Right atrium auricular region (tissue), 2 donors: ENCODE results near the gene MYO18A. TPM values are rescaled to one million over a fixed set of nuclear protein-coding genes. Genes with fewer than 3 reads are reported as not detected.
"Not testable (repeated sequence)": the region's sequence is repeated elsewhere in the genome, so short reads cannot be mapped to it uniquely, and the experiment has no call there.

Experiments
- DNase-seq: peaks from one replicate; pipeline ENCODE4 v3.0.0-alpha.2; 2019; ENCODE audit warnings: low spot score
- H3K27ac ChIP-seq, 2 donors: fragments of 200-600 bp; sonication (generic); 1 replicate in 1 of 2; 2 replicates in 1 of 2; pipeline ENCODE4 v1.5.1; 2016 to 2019
- H3K27me3 ChIP-seq, 2 donors: fragments of 200-600 bp; sonication (generic); one replicate each; pipeline versions ENCODE4 v1.5.1 to v1.6.0; 2017 to 2019
- H3K36me3 ChIP-seq: fragments of 200-600 bp; sonication (generic); one replicate; pipeline ENCODE4 v1.5.1; 2016
- H3K4me1 ChIP-seq, 2 donors: fragments of 200-600 bp; sonication (generic); one replicate each; pipeline versions ENCODE4 v1.5.1 to v1.6.0; 2017 to 2019
- H3K4me3 ChIP-seq, 2 donors: fragments of 200-600 bp; sonication (generic); 1 replicate in 1 of 2; 2 replicates in 1 of 2; pipeline ENCODE4 v1.5.1; 2017 to 2019; ENCODE audit warnings: mild to moderate bottlenecking in 1 of 2, moderate library complexity in 1 of 2
- H3K9me3 ChIP-seq, 2 donors: fragments of 200-600 bp; sonication (generic); one replicate each; pipeline ENCODE4 v1.5.1; 2019
- total RNA-seq, 2 donors: library from RNA; depleted of rRNA; stranded (reverse); fragments of >200 nt; gene quantifications; one replicate each; pipeline ENCODE4 v1.1.0, GENCODE V29; 2016
- TF ChIP-seq, protein P1 (sequence below), 2 donors: fragments of 200-600 bp; sonication (generic); IDR thresholded peaks; one replicate each; pipeline ENCODE4 v1.5.1; 2019; ENCODE audit warnings: antibody characterized with exemption in 2 of 2

The MYO18A gene, protein sequence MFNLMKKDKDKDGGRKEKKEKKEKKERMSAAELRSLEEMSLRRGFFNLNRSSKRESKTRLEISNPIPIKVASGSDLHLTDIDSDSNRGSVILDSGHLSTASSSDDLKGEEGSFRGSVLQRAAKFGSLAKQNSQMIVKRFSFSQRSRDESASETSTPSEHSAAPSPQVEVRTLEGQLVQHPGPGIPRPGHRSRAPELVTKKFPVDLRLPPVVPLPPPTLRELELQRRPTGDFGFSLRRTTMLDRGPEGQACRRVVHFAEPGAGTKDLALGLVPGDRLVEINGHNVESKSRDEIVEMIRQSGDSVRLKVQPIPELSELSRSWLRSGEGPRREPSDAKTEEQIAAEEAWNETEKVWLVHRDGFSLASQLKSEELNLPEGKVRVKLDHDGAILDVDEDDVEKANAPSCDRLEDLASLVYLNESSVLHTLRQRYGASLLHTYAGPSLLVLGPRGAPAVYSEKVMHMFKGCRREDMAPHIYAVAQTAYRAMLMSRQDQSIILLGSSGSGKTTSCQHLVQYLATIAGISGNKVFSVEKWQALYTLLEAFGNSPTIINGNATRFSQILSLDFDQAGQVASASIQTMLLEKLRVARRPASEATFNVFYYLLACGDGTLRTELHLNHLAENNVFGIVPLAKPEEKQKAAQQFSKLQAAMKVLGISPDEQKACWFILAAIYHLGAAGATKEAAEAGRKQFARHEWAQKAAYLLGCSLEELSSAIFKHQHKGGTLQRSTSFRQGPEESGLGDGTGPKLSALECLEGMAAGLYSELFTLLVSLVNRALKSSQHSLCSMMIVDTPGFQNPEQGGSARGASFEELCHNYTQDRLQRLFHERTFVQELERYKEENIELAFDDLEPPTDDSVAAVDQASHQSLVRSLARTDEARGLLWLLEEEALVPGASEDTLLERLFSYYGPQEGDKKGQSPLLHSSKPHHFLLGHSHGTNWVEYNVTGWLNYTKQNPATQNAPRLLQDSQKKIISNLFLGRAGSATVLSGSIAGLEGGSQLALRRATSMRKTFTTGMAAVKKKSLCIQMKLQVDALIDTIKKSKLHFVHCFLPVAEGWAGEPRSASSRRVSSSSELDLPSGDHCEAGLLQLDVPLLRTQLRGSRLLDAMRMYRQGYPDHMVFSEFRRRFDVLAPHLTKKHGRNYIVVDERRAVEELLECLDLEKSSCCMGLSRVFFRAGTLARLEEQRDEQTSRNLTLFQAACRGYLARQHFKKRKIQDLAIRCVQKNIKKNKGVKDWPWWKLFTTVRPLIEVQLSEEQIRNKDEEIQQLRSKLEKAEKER (N-terminal part only)
- 100 to 1,000 TPM; 159 to 219 TPM for total RNA-seq

DNA sequence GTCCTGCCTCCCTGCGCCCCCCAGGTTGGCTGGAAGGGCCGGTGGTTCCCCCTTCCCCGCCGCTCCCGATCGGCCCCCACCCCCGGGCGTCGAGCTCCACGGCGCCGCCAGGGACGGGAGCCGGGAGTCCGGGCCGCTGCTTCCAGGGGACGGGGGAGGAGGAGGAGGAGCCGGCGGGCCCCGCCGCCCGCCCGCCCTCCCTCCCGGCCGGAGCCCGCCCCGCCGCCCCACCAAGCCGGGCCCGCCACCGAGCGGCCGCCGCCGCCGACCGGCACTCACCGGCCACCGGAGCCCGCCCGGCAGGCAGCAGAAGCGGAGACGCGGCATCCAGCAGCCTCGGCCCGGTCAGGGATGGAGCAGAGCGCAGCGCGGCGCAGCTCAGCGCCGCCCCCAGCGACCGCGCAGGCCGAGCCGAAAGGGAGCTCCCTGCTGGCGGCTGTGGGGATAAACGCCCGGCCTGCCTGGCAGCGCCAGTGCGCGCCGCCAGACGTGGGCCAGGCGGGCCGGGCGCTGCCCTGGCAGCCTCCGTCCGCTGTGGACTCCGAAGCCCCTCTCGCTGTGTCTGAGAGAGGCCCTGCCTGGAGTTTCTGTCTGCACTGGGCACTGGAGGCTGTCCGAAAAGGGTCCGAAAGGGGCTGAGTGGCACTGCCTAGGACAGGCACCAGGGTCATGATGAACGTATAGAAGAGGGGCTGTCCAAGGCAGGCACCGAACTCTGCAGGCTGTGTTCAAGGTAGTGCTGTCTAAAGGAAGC is at the start of gene MYO18A:
Gene MYO18A (minus strand): TSS at position 365 of the 754 bp plus-strand sequence. CDS start 13,458 bp downstream, outside the sequence.
- peak within 1 kb of the TSS; percentile 63 to 68 for H3K4me3 ChIP-seq
- H3K4me1 ChIP-seq, result peaks cover 0 to 51% of the 10 kb centered on the region in 2 donors
- H3K27ac ChIP-seq, result peak within 1 kb of the TSS; percentile 85 to 92
- TF ChIP-seq, protein P1, sequence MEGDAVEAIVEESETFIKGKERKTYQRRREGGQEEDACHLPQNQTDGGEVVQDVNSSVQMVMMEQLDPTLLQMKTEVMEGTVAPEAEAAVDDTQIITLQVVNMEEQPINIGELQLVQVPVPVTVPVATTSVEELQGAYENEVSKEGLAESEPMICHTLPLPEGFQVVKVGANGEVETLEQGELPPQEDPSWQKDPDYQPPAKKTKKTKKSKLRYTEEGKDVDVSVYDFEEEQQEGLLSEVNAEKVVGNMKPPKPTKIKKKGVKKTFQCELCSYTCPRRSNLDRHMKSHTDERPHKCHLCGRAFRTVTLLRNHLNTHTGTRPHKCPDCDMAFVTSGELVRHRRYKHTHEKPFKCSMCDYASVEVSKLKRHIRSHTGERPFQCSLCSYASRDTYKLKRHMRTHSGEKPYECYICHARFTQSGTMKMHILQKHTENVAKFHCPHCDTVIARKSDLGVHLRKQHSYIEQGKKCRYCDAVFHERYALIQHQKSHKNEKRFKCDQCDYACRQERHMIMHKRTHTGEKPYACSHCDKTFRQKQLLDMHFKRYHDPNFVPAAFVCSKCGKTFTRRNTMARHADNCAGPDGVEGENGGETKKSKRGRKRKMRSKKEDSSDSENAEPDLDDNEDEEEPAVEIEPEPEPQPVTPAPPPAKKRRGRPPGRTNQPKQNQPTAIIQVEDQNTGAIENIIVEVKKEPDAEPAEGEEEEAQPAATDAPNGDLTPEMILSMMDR (IDR thresholded peaks at IDR 0.05), result peak; percentile 90 to 92
- H3K27me3 ChIP-seq, result no peaks in the 10 kb centered on the region
- H3K36me3 ChIP-seq, result no peaks in the 10 kb centered on the region
- no peak for DNase-seq
- no peaks in the 10 kb centered on the region for H3K9me3 ChIP-seq

DNA sequence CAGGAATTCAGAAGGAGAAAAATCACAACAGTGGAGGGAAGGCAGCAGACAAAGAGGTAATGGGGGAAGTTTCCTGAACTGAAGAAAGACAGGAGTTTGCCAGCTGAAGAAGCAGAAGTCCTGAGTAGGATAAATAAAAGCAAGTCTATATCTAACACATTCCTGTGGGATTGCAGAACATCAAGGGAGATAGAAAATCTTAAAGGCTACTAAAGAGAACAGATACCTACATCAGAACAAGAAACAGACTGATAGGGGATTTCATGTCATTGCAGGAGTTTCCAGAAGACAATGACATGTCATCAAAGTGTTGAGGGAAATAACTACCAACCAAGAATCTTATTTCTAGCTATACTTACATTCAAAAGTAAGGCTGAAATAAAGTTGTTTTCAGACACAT is 45.2 kb upstream of the MYO18A start:
- Histone ChIP-seq H3K27me3 (no peaks in the 10 kb centered on the region), H3K9me3 (no peaks in the 10 kb centered on the region), H3K4me1 (no peaks in the 10 kb centered on the region), H3K27ac (no peak overlapping the region), H3K4me3 (no peak overlapping the region), H3K36me3 (no peaks in the 10 kb centered on the region)
- TF ChIP-seq, protein P1 (IDR thresholded peaks at IDR 0.05), result no peak
- no peak for DNase-seq

DNA sequence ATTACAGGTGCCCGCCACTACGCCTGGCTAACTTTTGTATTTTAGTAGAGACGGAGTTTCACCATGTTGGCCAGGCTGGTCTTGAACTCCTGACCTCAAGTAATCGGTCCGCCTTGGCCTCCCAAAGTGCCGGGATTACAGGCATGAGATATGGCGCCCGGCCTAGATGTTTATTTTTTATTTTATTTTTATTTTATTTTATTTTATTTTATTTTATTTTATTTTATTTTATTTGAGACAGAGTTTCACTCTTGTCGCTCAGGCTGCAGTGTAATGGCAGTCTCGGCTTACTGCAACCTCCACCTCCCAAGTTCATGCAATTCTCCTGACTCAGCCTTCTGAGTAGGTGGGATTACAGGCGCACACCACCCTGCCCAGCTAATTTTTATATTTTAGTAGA is 41.1 kb upstream of the MYO18A start:
- H3K9me3 ChIP-seq, H3K36me3 ChIP-seq, DNase-seq, H3K27ac ChIP-seq, H3K27me3 ChIP-seq, H3K4me1 ChIP-seq, H3K4me3 ChIP-seq: not testable (repeated sequence)

DNA sequence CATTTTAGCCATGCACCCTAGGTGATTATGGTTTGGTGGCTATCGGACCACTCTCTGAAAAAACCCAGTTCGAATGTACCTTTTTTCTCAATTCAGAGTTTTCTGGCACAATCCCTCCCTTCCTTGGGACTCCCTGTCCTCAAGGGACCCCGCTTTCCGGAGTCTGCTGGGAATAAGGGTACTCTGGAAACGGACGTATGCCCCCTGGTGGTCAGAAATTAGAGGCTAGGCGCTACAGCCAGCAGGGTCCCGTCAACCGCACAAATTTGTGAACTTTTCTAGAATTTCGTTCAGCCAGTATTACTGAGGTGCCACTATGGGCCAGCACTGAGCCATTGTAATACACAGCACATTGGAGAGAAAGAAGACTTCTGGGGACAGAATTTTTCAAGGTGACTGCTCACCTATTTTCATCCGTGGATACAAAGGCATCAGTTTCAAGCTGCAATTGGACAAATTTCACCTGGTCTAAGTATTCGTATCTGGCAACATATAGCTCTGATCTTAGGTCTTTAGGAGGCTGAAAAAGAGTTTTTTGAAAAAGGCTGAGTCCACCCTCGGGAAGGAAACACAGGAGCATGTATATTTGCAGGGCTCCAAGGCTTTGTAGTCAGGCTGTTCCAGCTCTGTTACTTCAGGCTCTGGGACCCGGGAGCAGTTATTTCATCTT is 39.3 kb upstream of the MYO18A start:
- Histone ChIP-seq H3K9me3 (no peaks in the 10 kb centered on the region), H3K27me3 (no peaks in the 10 kb centered on the region), H3K36me3 (no peaks in the 10 kb centered on the region), H3K4me3 (no peak overlapping the region), H3K27ac (no peak overlapping the region), H3K4me1 (peaks cover 0 to 9% of the 10 kb centered on the region in 2 donors)
- peak; percentile 82 for DNase-seq
- TF ChIP-seq, protein P1 (IDR thresholded peaks at IDR 0.05), result peak; percentile 91 to 96

DNA sequence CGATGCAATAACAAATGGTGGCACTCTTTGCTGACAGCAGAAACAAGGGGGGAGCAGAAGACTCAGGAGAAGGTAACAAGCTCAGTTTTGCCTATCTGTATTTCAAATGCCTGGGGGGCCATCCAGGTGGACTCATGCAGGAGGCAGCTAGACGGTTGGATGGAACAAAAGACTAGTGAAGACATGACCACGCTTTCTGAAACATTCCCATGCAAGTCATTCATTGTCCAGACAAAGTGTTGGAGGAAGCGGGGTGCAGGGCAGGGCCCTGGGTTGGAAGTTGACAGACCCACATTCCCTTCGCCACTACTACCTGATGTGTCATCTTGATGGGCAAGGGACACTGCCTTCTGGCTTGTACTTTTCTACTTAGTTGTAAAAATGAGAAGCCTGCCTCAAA is 36.7 kb upstream of the MYO18A start:
- TF ChIP-seq, protein P1 (IDR thresholded peaks at IDR 0.05), result no peak
- H3K4me1 ChIP-seq, result peaks cover 0 to 9% of the 10 kb centered on the region in 2 donors
- H3K36me3 ChIP-seq, result no peaks in the 10 kb centered on the region
- no peak overlapping the region for H3K4me3 ChIP-seq
- no peaks in the 10 kb centered on the region for H3K27me3 ChIP-seq
- no peak overlapping the region for H3K27ac ChIP-seq
- DNase-seq, result no peak
- no peaks in the 10 kb centered on the region for H3K9me3 ChIP-seq
